H9 (cell line): ENCODE data around the gene PLS1. TPM values are rescaled to one million over a fixed set of nuclear protein-coding genes. Genes with fewer than 3 reads are reported as not detected.

Experiments
- DNase-seq: peaks from one replicate; pipeline ENCODE4 v3.0.0-alpha.2; 2017
- H2AFZ ChIP-seq: one replicate; pipeline ENCODE4 v1.6.1; 2013; ENCODE audit warnings: mild to moderate bottlenecking, low read length, control low read depth, moderate library complexity
- H2AK5ac ChIP-seq: 2 replicates; pipeline ENCODE4 v1.6.1; 2013; ENCODE audit warnings: low read length, control low read depth, mixed read lengths; ENCODE audit not compliant: insufficient read length
- H2BK120ac ChIP-seq: one replicate; pipeline ENCODE4 v1.6.1; 2013; ENCODE audit warnings: low read depth, mild to moderate bottlenecking, low read length, control low read depth, inconsistent platforms; ENCODE audit not compliant: poor library complexity, severe bottlenecking
- H2BK12ac ChIP-seq: 2 replicates; pipeline ENCODE4 v1.6.1; 2013; ENCODE audit warnings: low read length, control low read depth, mixed read lengths, low read depth; ENCODE audit not compliant: insufficient read length
- H2BK15ac ChIP-seq: 2 replicates; pipeline ENCODE4 v1.6.1; 2013; ENCODE audit warnings: low read depth, low read length, control low read depth
- H2BK20ac ChIP-seq: one replicate; pipeline ENCODE4 v1.6.1; 2013; ENCODE audit warnings: low read depth, mild to moderate bottlenecking, low read length, control low read depth, inconsistent platforms; ENCODE audit not compliant: poor library complexity, severe bottlenecking
- H2BK5ac ChIP-seq: 2 replicates; pipeline ENCODE4 v1.6.1; 2013; ENCODE audit warnings: low read length, control low read depth, mixed read lengths; ENCODE audit not compliant: insufficient read length
- H3K14ac ChIP-seq: 2 replicates; pipeline ENCODE4 v1.6.1; 2013; ENCODE audit warnings: low read length, control low read depth; ENCODE audit not compliant: insufficient read depth
- H3K18ac ChIP-seq: 2 replicates; pipeline ENCODE4 v1.6.1; 2013; ENCODE audit warnings: low read depth, mild to moderate bottlenecking, mixed read lengths, low read length, control low read depth; ENCODE audit not compliant: insufficient read length
- H3K23ac ChIP-seq: 2 replicates; pipeline ENCODE4 v1.6.1; 2013; ENCODE audit warnings: low read length, control low read depth, mixed read lengths, low read depth; ENCODE audit not compliant: insufficient read length
- H3K23me2 ChIP-seq: 2 replicates; pipeline ENCODE4 v1.6.1; 2013; ENCODE audit warnings: low read depth, mild to moderate bottlenecking, mixed read lengths, low read length, control low read depth; ENCODE audit not compliant: insufficient read length, poor library complexity, severe bottlenecking
- H3K27ac ChIP-seq: 2 replicates; pipeline ENCODE4 v1.5.1; 2013; ENCODE audit warnings: low read length, control low read depth, mixed read lengths, low read depth; ENCODE audit not compliant: insufficient read length
- H3K27me3 ChIP-seq: 2 replicates; pipeline ENCODE4 v1.6.1; 2013; ENCODE audit warnings: low read length, control low read depth, inconsistent platforms; ENCODE audit not compliant: insufficient read depth
- H3K4ac ChIP-seq: 2 replicates; pipeline ENCODE4 v1.6.1; 2013; ENCODE audit warnings: low read depth, mild to moderate bottlenecking, control low read depth, inconsistent platforms, low read length, moderate library complexity
- H3K4me1 ChIP-seq: 2 replicates; pipeline ENCODE4 v1.6.1; 2013; ENCODE audit warnings: low read length, control low read depth, inconsistent platforms; ENCODE audit not compliant: insufficient read depth
- H3K4me2 ChIP-seq: 2 replicates; pipeline ENCODE4 v1.6.1; 2013; ENCODE audit warnings: low read length, control low read depth, mixed read lengths; ENCODE audit not compliant: insufficient read length, insufficient read depth
- H3K56ac ChIP-seq: 2 replicates; pipeline ENCODE4 v1.6.1; 2013; ENCODE audit warnings: low read depth, mild to moderate bottlenecking, mixed read lengths, low read length, control low read depth; ENCODE audit not compliant: insufficient read length
- H3K79me1 ChIP-seq: 2 replicates; pipeline ENCODE4 v1.6.1; 2013; ENCODE audit warnings: low read depth, mild to moderate bottlenecking, moderate library complexity, low read length, control low read depth, inconsistent platforms; ENCODE audit not compliant: insufficient read depth, poor library complexity, severe bottlenecking
- H3K79me2 ChIP-seq: 2 replicates; pipeline ENCODE4 v1.6.1; 2013; ENCODE audit warnings: low read length, control low read depth, inconsistent platforms; ENCODE audit not compliant: insufficient read depth
- H3K9ac ChIP-seq: 2 replicates; pipeline ENCODE4 v1.6.1; 2013; ENCODE audit warnings: low read length, control low read depth, mixed read lengths; ENCODE audit not compliant: insufficient read length; ENCODE audit errors: extremely low read depth
- H3K9me3 ChIP-seq: one replicate; pipeline ENCODE4 v1.6.1; 2013; ENCODE audit warnings: low read depth, low read length, inconsistent platforms; ENCODE audit not compliant: control insufficient read depth
- H3T11ph ChIP-seq: one replicate; pipeline ENCODE4 v1.6.1; 2013; ENCODE audit warnings: mild to moderate bottlenecking, low read length, control low read depth, inconsistent platforms
- H4K20me1 ChIP-seq: one replicate; pipeline ENCODE4 v1.6.1; 2013; ENCODE audit not compliant: control insufficient read depth, insufficient read length, insufficient read depth
- H4K5ac ChIP-seq: 2 replicates; pipeline ENCODE4 v1.6.1; 2013; ENCODE audit warnings: low read depth, mild to moderate bottlenecking, mixed read lengths, low read length, control low read depth; ENCODE audit not compliant: insufficient read length
- H4K8ac ChIP-seq: replicated peaks from 2 replicates; pipeline ENCODE4 v1.6.1; 2013; ENCODE audit warnings: low read length, control low read depth, mixed read lengths, low read depth; ENCODE audit not compliant: insufficient read length
- H4K91ac ChIP-seq: 2 replicates; pipeline ENCODE4 v1.6.1; 2013; ENCODE audit warnings: low read depth, mild to moderate bottlenecking, moderate library complexity, mixed read lengths, low read length, control low read depth; ENCODE audit not compliant: insufficient read length
- H3K27ac Mint-ChIP-seq, 3 experiments: 2 replicates in 2 of 3; 3 replicates in 1 of 3; pipeline ENCODE4 v1.8.0; 2020 to 2021; ENCODE audit warnings: mixed read lengths in 3 of 3, mild to moderate bottlenecking in 1 of 3, moderate library complexity in 1 of 3
- H3K27me3 Mint-ChIP-seq: 2 replicates; pipeline ENCODE4 v1.8.0; 2021; ENCODE audit warnings: low read depth, mild to moderate bottlenecking, moderate library complexity, mixed read lengths
- H3K36me3 Mint-ChIP-seq, 3 experiments: 2 replicates in 2 of 3; 3 replicates in 1 of 3; pipeline ENCODE4 v1.8.0; 2020 to 2021; ENCODE audit warnings: low read depth in 3 of 3, mixed read lengths in 3 of 3; ENCODE audit not compliant: insufficient read depth in 1 of 3
- H3K4me1 Mint-ChIP-seq, 2 experiments: 2 replicates each; pipeline ENCODE4 v1.8.0; 2020; ENCODE audit warnings: mixed read lengths in 2 of 2
- H3K4me3 Mint-ChIP-seq, 2 experiments: 2 replicates in 1 of 2; 3 replicates in 1 of 2; pipeline ENCODE4 v1.8.0; 2020 to 2021; ENCODE audit warnings: mild to moderate bottlenecking in 2 of 2, mixed read lengths in 2 of 2, moderate library complexity in 1 of 2
- H3K9me3 Mint-ChIP-seq, 2 experiments: 2 replicates in 1 of 2; 3 replicates in 1 of 2; pipeline ENCODE4 v1.8.0; 2020; ENCODE audit warnings: mild to moderate bottlenecking in 2 of 2, mixed read lengths in 2 of 2, moderate library complexity in 1 of 2
- WGBS: extraction: QIAGEN DNeasy Blood & Tissue Kit; methylation state at CpG from one replicate; pipeline ENCODE4 v1.1.7; 2013; ENCODE audit warnings: missing lambda C conversion rate, low lambda C conversion rate, mixed read lengths; ENCODE audit not compliant: insufficient read length; ENCODE audit errors: extremely low coverage; 5-methylcytosine and 5-hydroxymethylcytosine counted together
- total RNA-seq: library from RNA; stranded (reverse); gene quantifications from 2 replicates; pipeline ENCODE4 v1.2.1, GENCODE V29; 2021
- TF ChIP-seq, protein P1 (sequence below): fragments of 200-600 bp; sonication (generic); conservative IDR thresholded peaks from 3 replicates; pipeline ENCODE4 v1.8.0; 2021; ENCODE audit warnings: antibody characterized with exemption, mild to moderate bottlenecking

Gene PLS1
- total RNA-seq, 1 experiment from 2014 or later: 20.4 TPM

- H2BK20ac ChIP-seq: no peak overlapping the region
Observed at GRCh38 chr3:142726017-142726416, 129.8 kb downstream of the PLS1 start.

More at GRCh38 chr3:142726017-142726416, 129.8 kb downstream of the PLS1 start:
- Histone ChIP-seq H2BK12ac (no peak overlapping the region), H3K4me1 (no peaks in the 10 kb centered on the region), H3K79me2 (no peaks in the 10 kb centered on the region), H3K27ac (no peak overlapping the region), H3K9ac (no peak overlapping the region), H4K91ac (no peak overlapping the region), H2BK15ac (no peak overlapping the region), H3K23ac (no peak overlapping the region), H3K4ac (no peak overlapping the region), H2BK5ac (no peak overlapping the region), H3K14ac (no peak overlapping the region), H3K23me2 (no peaks in the 10 kb centered on the region), H4K5ac (no peak overlapping the region), H3K79me1 (no peaks in the 10 kb centered on the region), H2AK5ac (no peak overlapping the region), H3K56ac (no peak overlapping the region), H2BK120ac (no peak overlapping the region), H3K4me2 (no peak overlapping the region), H3K18ac (no peak overlapping the region), H4K20me1 (no peaks in the 10 kb centered on the region), H3K27me3 (no peaks in the 10 kb centered on the region), H3K9me3 (no peaks in the 10 kb centered on the region), H4K8ac (no peak overlapping the region), H2AFZ (no peak overlapping the region), H3T11ph (no peak overlapping the region)
- no peak for DNase-seq
- no peak overlapping the region for H3K27ac Mint-ChIP-seq
- H3K36me3 Mint-ChIP-seq: peaks cover 8 to 21% (median 9%) of the 10 kb centered on the region in 3 experiments; a peak in 6 of 7 replicates
- TF ChIP-seq, protein P1, sequence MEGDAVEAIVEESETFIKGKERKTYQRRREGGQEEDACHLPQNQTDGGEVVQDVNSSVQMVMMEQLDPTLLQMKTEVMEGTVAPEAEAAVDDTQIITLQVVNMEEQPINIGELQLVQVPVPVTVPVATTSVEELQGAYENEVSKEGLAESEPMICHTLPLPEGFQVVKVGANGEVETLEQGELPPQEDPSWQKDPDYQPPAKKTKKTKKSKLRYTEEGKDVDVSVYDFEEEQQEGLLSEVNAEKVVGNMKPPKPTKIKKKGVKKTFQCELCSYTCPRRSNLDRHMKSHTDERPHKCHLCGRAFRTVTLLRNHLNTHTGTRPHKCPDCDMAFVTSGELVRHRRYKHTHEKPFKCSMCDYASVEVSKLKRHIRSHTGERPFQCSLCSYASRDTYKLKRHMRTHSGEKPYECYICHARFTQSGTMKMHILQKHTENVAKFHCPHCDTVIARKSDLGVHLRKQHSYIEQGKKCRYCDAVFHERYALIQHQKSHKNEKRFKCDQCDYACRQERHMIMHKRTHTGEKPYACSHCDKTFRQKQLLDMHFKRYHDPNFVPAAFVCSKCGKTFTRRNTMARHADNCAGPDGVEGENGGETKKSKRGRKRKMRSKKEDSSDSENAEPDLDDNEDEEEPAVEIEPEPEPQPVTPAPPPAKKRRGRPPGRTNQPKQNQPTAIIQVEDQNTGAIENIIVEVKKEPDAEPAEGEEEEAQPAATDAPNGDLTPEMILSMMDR: no peak
- H3K27me3 Mint-ChIP-seq: no peaks in the 10 kb centered on the region; the same call in 1 of the 2 replicates
- no CpG with 5 or more reads among the region's 1 CpG for WGBS
- H3K4me1 Mint-ChIP-seq: peaks cover 29 to 32% of the 10 kb centered on the region in 2 experiments
- peak overlapping the region in 1 of 2 experiments; percentile 92; a peak in 2 of 5 replicates for H3K4me3 Mint-ChIP-seq
- peaks cover 0 to 5% of the 10 kb centered on the region in 2 experiments; a peak in 3 of 5 replicates for H3K9me3 Mint-ChIP-seq
